Activated naive CD4-positive, alpha-beta T cell treated with anti-CD3 and anti-CD28 coated beads, Interleukin-2, amount 50 U/mL, for 72 hours (primary cell): ENCODE results near the gene NIPA2. TPM values are rescaled to one million over a fixed set of nuclear protein-coding genes. Genes with fewer than 3 reads are reported as not detected.
A peak's percentile ranks its signal among the peaks of the same experiment; 100 is the strongest.

Experiments used
- ATAC-seq, 2 donors: fragments of 150-1000 bp; cut with Tn5 transposase; 2 replicates each; pipeline ENCODE4 v1.10.0; 2021; ENCODE audit warnings: mild to moderate bottlenecking in 2 of 2, moderate library complexity in 2 of 2
- DNase-seq, 2 donors: peaks; one replicate each; pipeline ENCODE4 v3.0.0; 2021 to 2022; ENCODE audit warnings: low spot score in 2 of 2
- H3K27ac Mint-ChIP-seq, 2 donors: one replicate each; pipeline ENCODE4 v1.8.0; 2022; ENCODE audit warnings: mild to moderate bottlenecking in 2 of 2, mixed read lengths in 2 of 2
- H3K36me3 Mint-ChIP-seq, 2 donors: one replicate each; pipeline ENCODE4 v1.8.0; 2022; ENCODE audit warnings: mixed read lengths in 2 of 2
- H3K9me3 Mint-ChIP-seq, 2 donors: one replicate each; pipeline ENCODE4 v1.8.0; 2022; ENCODE audit warnings: mixed read lengths in 2 of 2
- total RNA-seq, 2 donors: library from RNA; stranded (reverse); gene quantifications; one replicate each; pipeline ENCODE4 v1.2.3, GENCODE V29; 2022

Gene NIPA2
- total RNA-seq, 2 donors from 2014 or later: 48.6 to 54.6 TPM

- ATAC-seq: no peak
- H3K36me3 Mint-ChIP-seq: peaks cover 8 to 31% of the 10 kb centered on the region in 2 donors
These were observed 30.0 kb downstream of the NIPA2 start for GRCh38 chr15:22868495-22868894.

GRCh38 chr15:22868928-22869327, 30.5 kb downstream of the NIPA2 start:
- ATAC-seq (no peak), DNase-seq (no peak)
- no peak overlapping the region for H3K27ac Mint-ChIP-seq
- peaks cover 4 to 27% of the 10 kb centered on the region in 2 donors for H3K36me3 Mint-ChIP-seq
- H3K9me3 Mint-ChIP-seq: no peaks in the 10 kb centered on the region

More at GRCh38 chr15:22868495-22868894, 30.0 kb downstream of the NIPA2 start:
- Mint-ChIP-seq H3K27ac (no peak overlapping the region), H3K9me3 (no peaks in the 10 kb centered on the region)
- DNase-seq: no peak

GRCh38 chr15:22869856-22870255, 31.4 kb downstream of the NIPA2 start:
- Mint-ChIP-seq H3K27ac (no peak overlapping the region), H3K9me3 (no peaks in the 10 kb centered on the region), H3K36me3 (peaks cover 4 to 20% of the 10 kb centered on the region in 2 donors)
- DNase-seq: no peak
- no peak for ATAC-seq

GRCh38 chr15:22870865-22871264, 32.4 kb downstream of the NIPA2 start:
- DNase-seq (no peak), ATAC-seq (no peak)
- Mint-ChIP-seq H3K9me3 (no peaks in the 10 kb centered on the region), H3K36me3 (peaks cover 4 to 14% of the 10 kb centered on the region in 2 donors), H3K27ac (no peak overlapping the region)

GRCh38 chr15:22871481-22872086, 33.1 kb downstream of the NIPA2 start:
- Mint-ChIP-seq H3K9me3 (no peaks in the 10 kb centered on the region), H3K27ac (no peak overlapping the region), H3K36me3 (peaks cover 4 to 9% of the 10 kb centered on the region in 2 donors)
- DNase-seq: no peak
- ATAC-seq: no peak

- Mint-ChIP-seq H3K27ac (peak overlapping the region; percentile 19 to 22), H3K9me3 (no peaks in the 10 kb centered on the region), H3K36me3 (peaks cover 9 to 15% of the 10 kb centered on the region in 2 donors)
- DNase-seq: no peak
- no peak for ATAC-seq
These were observed 34.7 kb downstream of the NIPA2 start for GRCh38 chr15:22872936-22873701.

GRCh38 chr15:22873841-22874240, 35.4 kb downstream of the NIPA2 start:
- peak overlapping the region in 1 of 2 donors; percentile 22 for H3K27ac Mint-ChIP-seq
- DNase-seq (no peak), ATAC-seq (no peak)
- H3K36me3 Mint-ChIP-seq: peaks cover 6 to 18% of the 10 kb centered on the region in 2 donors
- H3K9me3 Mint-ChIP-seq: no peaks in the 10 kb centered on the region

- H3K27ac Mint-ChIP-seq: no peak overlapping the region
- DNase-seq (no peak), ATAC-seq (no peak)
- peaks cover 2 to 16% of the 10 kb centered on the region in 2 donors for H3K36me3 Mint-ChIP-seq
- H3K9me3 Mint-ChIP-seq: no peaks in the 10 kb centered on the region
These were observed 35.8 kb downstream of the NIPA2 start for GRCh38 chr15:22874256-22874655.

GRCh38 chr15:22874966-22875365, 36.5 kb downstream of the NIPA2 start:
- ATAC-seq (no peak), DNase-seq (no peak)
- no peaks in the 10 kb centered on the region for H3K9me3 Mint-ChIP-seq
- H3K27ac Mint-ChIP-seq: no peak overlapping the region
- peaks cover 0 to 15% of the 10 kb centered on the region in 2 donors for H3K36me3 Mint-ChIP-seq

GRCh38 chr15:22877117-22877516, 38.7 kb downstream of the NIPA2 start:
- Mint-ChIP-seq H3K27ac (no peak overlapping the region), H3K9me3 (no peaks in the 10 kb centered on the region), H3K36me3 (peaks cover 8 to 21% of the 10 kb centered on the region in 2 donors)
- no peak for DNase-seq
- no peak for ATAC-seq

GRCh38 chr15:22877607-22878006, 39.1 kb downstream of the NIPA2 start:
- Mint-ChIP-seq H3K36me3 (peaks cover 8 to 21% of the 10 kb centered on the region in 2 donors), H3K27ac (no peak overlapping the region), H3K9me3 (no peaks in the 10 kb centered on the region)
- ATAC-seq: no peak
- DNase-seq: no peak

GRCh38 chr15:22878103-22878502, 39.6 kb downstream of the NIPA2 start:
- no peak overlapping the region for H3K27ac Mint-ChIP-seq
- peak in 1 of 2 donors; percentile 9 for DNase-seq
- no peaks in the 10 kb centered on the region for H3K9me3 Mint-ChIP-seq
- ATAC-seq: no peak
- H3K36me3 Mint-ChIP-seq: peaks cover 8 to 21% of the 10 kb centered on the region in 2 donors

- Mint-ChIP-seq H3K9me3 (no peaks in the 10 kb centered on the region), H3K36me3 (peaks cover 8 to 21% of the 10 kb centered on the region in 2 donors), H3K27ac (no peak overlapping the region)
- no peak for ATAC-seq
- peak in 1 of 2 donors; percentile 26 for DNase-seq
These were observed 41.9 kb downstream of the NIPA2 start for GRCh38 chr15:22880068-22880980.

- Mint-ChIP-seq H3K27ac (no peak overlapping the region), H3K9me3 (no peaks in the 10 kb centered on the region), H3K36me3 (peaks cover 8 to 21% of the 10 kb centered on the region in 2 donors)
- DNase-seq (no peak), ATAC-seq (no peak)
These were observed 42.7 kb downstream of the NIPA2 start for GRCh38 chr15:22880981-22881738.

- H3K9me3 Mint-ChIP-seq: no peaks in the 10 kb centered on the region
- peak overlapping the region in 1 of 2 donors; percentile 36 for H3K27ac Mint-ChIP-seq
- ATAC-seq: no peak
- DNase-seq: no peak
- peaks cover 8 to 21% of the 10 kb centered on the region in 2 donors for H3K36me3 Mint-ChIP-seq
These were observed 43.4 kb downstream of the NIPA2 start for GRCh38 chr15:22881739-22882440.

GRCh38 chr15:22883196-22883595, 44.7 kb downstream of the NIPA2 start:
- H3K9me3 Mint-ChIP-seq: no peaks in the 10 kb centered on the region
- ATAC-seq (no peak), DNase-seq (no peak)
- peaks cover 8 to 9% of the 10 kb centered on the region in 2 donors for H3K36me3 Mint-ChIP-seq
- no peak overlapping the region for H3K27ac Mint-ChIP-seq
